ENCODE data around the gene MT3. TPM values are rescaled to one million over a fixed set of nuclear protein-coding genes. Genes with fewer than 3 reads are reported as not detected.

Gene MT3
- total and polyA plus RNA-seq, 2 of the 13 experiments (the other 11 are each of a cell fraction or from before 2014, with no cell fraction given): not detected

- ATAC-seq (no peak), DNase-seq (ENCODE audit: low spot score) (no peak), FAIRE-seq (no peak)
- Histone ChIP-seq H3K4me2 (ENCODE audit: low read depth, low read length) (no peak overlapping the region), H3K4me1 (ENCODE audit: insufficient read depth, low read length) (peaks cover 33% of the 10 kb centered on the region), H3K9me3 (ENCODE audit: low read length) (no peaks in the 10 kb centered on the region), H3K27me3 (ENCODE audit: control insufficient read depth in 1 of 2, insufficient read depth in 2 of 2, low read length in 2 of 2) (peaks cover 10 to 85% of the 10 kb centered on the region in 2 experiments; a peak in 4 of 5 replicates), H3K27ac (ENCODE audit: extremely low read length, insufficient read depth, low read length) (no peak overlapping the region), H3K9ac (ENCODE audit: insufficient read depth, low read depth, low read length) (no peak overlapping the region), H2AFZ (ENCODE audit: low read length) (no peak overlapping the region), H3K79me2 (ENCODE audit: insufficient read depth, low read length) (no peaks in the 10 kb centered on the region), H4K20me1 (ENCODE audit: insufficient read depth, low read length) (no peaks in the 10 kb centered on the region), H3K36me3 (replicated peaks in 1 of 2; ENCODE audit: control insufficient read depth in 1 of 2, insufficient read depth in 2 of 2, low read length in 2 of 2) (no peaks in the 10 kb centered on the region), H3K4me3 (replicated peaks in 1 of 3; ENCODE audit: insufficient read depth in 1 of 3, low read depth in 2 of 3, low read length in 3 of 3) (no peak overlapping the region)
- BruUV-seq (replicated peaks): no TSS peak
- TF ChIP-seq ZNF282 (IDR thresholded peaks at IDR 0.05; ENCODE audit: partially characterized antibody): no peak
- no peak for TF ChIP-seq GRHL1 (CRISPR knock-in tag; conservative IDR thresholded peaks at IDR 0.05)
- TF ChIP-seq LRRFIP1 (CRISPR knock-in tag; conservative IDR thresholded peaks at IDR 0.05): no peak
- TF ChIP-seq CTCF (CRISPR knock-in tag; IDR thresholded peaks at IDR 0.05): no peak
- no peak for TF ChIP-seq TBL1XR1 (IDR thresholded peaks at IDR 0.05; ENCODE audit: borderline replicate concordance, low read length, partially characterized antibody)
- TF ChIP-seq ARID5B (CRISPR knock-in tag; IDR thresholded peaks at IDR 0.05): no peak
- TF ChIP-seq POLR2AphosphoS5 (IDR thresholded peaks at IDR 0.05; ENCODE audit: low read depth, low read length): no peak
- 77% methylated on average over 32 of the region's 40 CpGs for WGBS (ENCODE audit: low lambda C conversion rate)
- ChIA-PET POLR2A (no interaction called here), CTCF (ENCODE audit: low intra/inter-chr PET ratio, low total read pairs) (no interaction called here)
- in situ Hi-C loops (cut with HindIII; ENCODE audit: extremely low pct_ligation_motif_present, low pct_unique_long_range_greater_than_20kb) (no loop called here), intact Hi-C loops (cut with micrococcal nuclease; ENCODE audit: unreplicated experiment) (no loop called here)
These were observed 46.2 kb downstream of the MT3 start for GRCh38 chr16:56635441-56635967.

Measured in HepG2 (cell line).